SU-DHL-6 (cell line): ENCODE results near the gene PPP1R9B.

Source experiments
- H2AFZ ChIP-seq: fragments of 200-600 bp; sonication (generic); 2 replicates; pipeline ENCODE4 v1.6.1; 2014; ENCODE audit warnings: low read depth, mild to moderate bottlenecking, moderate library complexity, mixed read lengths, antibody characterized with exemption, low read length; ENCODE audit not compliant: severe bottlenecking
- H3F3A ChIP-seq: fragments of 200-600 bp; shearing (Covaris generic); 2 replicates; pipeline ENCODE4 v1.6.0; 2016; ENCODE audit warnings: antibody characterized with exemption, mild to moderate bottlenecking; ENCODE audit not compliant: insufficient read depth
- H3K27ac ChIP-seq: fragments of 200-600 bp; sonication (generic); 2 replicates; pipeline ENCODE4 v1.5.1; 2016; ENCODE audit warnings: low read depth, mild to moderate bottlenecking, low read length, moderate library complexity, mixed read lengths
- H3K27me3 ChIP-seq: fragments of 200-600 bp; sonication (generic), shearing (Covaris generic); 2 replicates; pipeline ENCODE4 v1.6.0; 2014; ENCODE audit warnings: mild to moderate bottlenecking, low read length
- H3K36me3 ChIP-seq: fragments of 200-600 bp; sonication (generic); 2 replicates; pipeline ENCODE4 v1.6.1; 2014; ENCODE audit warnings: mild to moderate bottlenecking, low read length, mixed read lengths
- H3K4me2 ChIP-seq: fragments of 300-600, 200-600 bp; shearing (Covaris generic), sonication (generic); 2 replicates; pipeline ENCODE4 v1.6.0; 2014; ENCODE audit warnings: low read length, low read depth, mild to moderate bottlenecking; ENCODE audit not compliant: poor library complexity, severe bottlenecking
- H3K4me3 ChIP-seq: fragments of 200-600 bp; sonication (generic); 2 replicates; pipeline ENCODE4 v1.5.1; 2014; ENCODE audit warnings: antibody characterized with exemption, low read length, mild to moderate bottlenecking, mixed read lengths; ENCODE audit not compliant: insufficient read depth, poor library complexity, severe bottlenecking
- H3K79me2 ChIP-seq: fragments of 200-600 bp; sonication (generic); 2 replicates; pipeline ENCODE4 v1.6.1; 2014; ENCODE audit warnings: mild to moderate bottlenecking, low read length, moderate library complexity; ENCODE audit not compliant: insufficient read depth
- H3K9ac ChIP-seq: fragments of 200-600 bp; sonication (generic); 2 replicates; pipeline ENCODE4 v1.7.0; 2014; ENCODE audit warnings: mild to moderate bottlenecking, low read length
- H3K9me2 ChIP-seq: fragments of 200-600 bp; sonication (generic); replicated peaks from 2 replicates; pipeline ENCODE4 v1.6.1; 2014; ENCODE audit warnings: low read length; ENCODE audit not compliant: insufficient read depth
- H3K9me3 ChIP-seq: fragments of 200-600 bp; sonication (generic); 2 replicates; pipeline ENCODE4 v1.6.1; 2014; ENCODE audit warnings: low read length, mixed read lengths; ENCODE audit not compliant: insufficient read depth
- H4K20me1 ChIP-seq: fragments of 200-600 bp; sonication (generic); 2 replicates; pipeline ENCODE4 v1.6.1; 2014; ENCODE audit warnings: low read depth, mild to moderate bottlenecking, antibody characterized with exemption, low read length, moderate library complexity, mixed read lengths
- CTCF ChIP-seq: fragments of 200-600 bp; sonication (generic); IDR thresholded peaks from one replicate; pipeline ENCODE4 v1.5.1; 2017; ENCODE audit warnings: antibody characterized with exemption, mild to moderate bottlenecking, low read length, moderate library complexity; ENCODE audit not compliant: insufficient read depth, poor library complexity, severe bottlenecking
- EZH2phosphoT487 ChIP-seq: fragments of 200-600 bp; sonication (generic), shearing (Covaris generic); conservative IDR thresholded peaks from 2 replicates; pipeline ENCODE4 v1.6.1; 2018; ENCODE audit warnings: mild to moderate bottlenecking, antibody characterized with exemption, low read length, moderate library complexity, mixed read lengths

The PPP1R9B gene

GRCh38 chr17:50135316-50136095 is 15.0 kb downstream of the PPP1R9B start:
- Histone ChIP-seq H3K9ac (no peak overlapping the region), H4K20me1 (no peaks in the 10 kb centered on the region), H3K4me3 (no peak overlapping the region), H2AFZ (no peak overlapping the region), H3K36me3 (peaks cover 15% of the 10 kb centered on the region), H3K4me2 (no peak overlapping the region), H3K9me2 (no peaks in the 10 kb centered on the region), H3F3A (0 out of 2 replicates have a peak, but pooled peaks cover 4% of the 10 kb centered on the region), H3K9me3 (no peaks in the 10 kb centered on the region), H3K79me2 (no peaks in the 10 kb centered on the region), H3K27me3 (no peaks in the 10 kb centered on the region), H3K27ac (no peak overlapping the region)
- TF ChIP-seq EZH2phosphoT487 = no peak
- TF ChIP-seq CTCF = no peak

- TF ChIP-seq CTCF (no peak), EZH2phosphoT487 (no peak)
- H3K4me2 ChIP-seq = no peak overlapping the region
- no peaks in the 10 kb centered on the region for H3K9me2 ChIP-seq
Measured at GRCh38 chr17:50134206-50135110, 16.0 kb downstream of the PPP1R9B start.

GRCh38 chr17:50133769-50134099 is 16.7 kb downstream of the PPP1R9B start:
- no peak overlapping the region for H3K9ac ChIP-seq
- no peak overlapping the region for H3K4me3 ChIP-seq
- no peak overlapping the region for H3K4me2 ChIP-seq
- no peaks in the 10 kb centered on the region for H3K9me2 ChIP-seq
- no peak overlapping the region for H3K27ac ChIP-seq
- 0 out of 2 replicates have a peak, but pooled peaks cover 4% of the 10 kb centered on the region for H3F3A ChIP-seq
- H3K9me3 ChIP-seq = no peaks in the 10 kb centered on the region
- peaks cover 6% of the 10 kb centered on the region; the same call in 1 of the 2 replicates for H3K36me3 ChIP-seq
- H2AFZ ChIP-seq = no peak overlapping the region
- no peaks in the 10 kb centered on the region for H3K79me2 ChIP-seq
- no peaks in the 10 kb centered on the region for H3K27me3 ChIP-seq
- no peak for TF ChIP-seq EZH2phosphoT487
- TF ChIP-seq CTCF = no peak
- H4K20me1 ChIP-seq = no peaks in the 10 kb centered on the region

More at GRCh38 chr17:50134206-50135110, 16.0 kb downstream of the PPP1R9B start:
- H2AFZ ChIP-seq = no peak overlapping the region
- no peaks in the 10 kb centered on the region for H4K20me1 ChIP-seq
- no peaks in the 10 kb centered on the region for H3K9me3 ChIP-seq
- no peak overlapping the region for H3K4me3 ChIP-seq
- no peaks in the 10 kb centered on the region for H3K27me3 ChIP-seq
- H3K79me2 ChIP-seq = no peaks in the 10 kb centered on the region
- 0 out of 2 replicates have a peak, but pooled peaks cover 4% of the 10 kb centered on the region for H3F3A ChIP-seq
- H3K36me3 ChIP-seq = peaks cover 13% of the 10 kb centered on the region
- no peak overlapping the region for H3K9ac ChIP-seq
- H3K27ac ChIP-seq = no peak overlapping the region
